GM12872 (cell line): ENCODE results near the gene OR4D9.
A peak's percentile ranks its signal among the peaks of the same experiment; 100 is the strongest.

Experiments
- TF ChIP-seq, protein P1 (sequence below): IDR thresholded peaks from 3 replicates; pipeline ENCODE4 v1.5.1; 2011; ENCODE audit warnings: low read depth, mild to moderate bottlenecking, low read length, moderate library complexity; ENCODE audit not compliant: insufficient read depth

Gene OR4D9

GRCh38 chr11:59544869-59545178 lies 33.5 kb downstream of the OR4D9 start:
- TF ChIP-seq, protein P1, sequence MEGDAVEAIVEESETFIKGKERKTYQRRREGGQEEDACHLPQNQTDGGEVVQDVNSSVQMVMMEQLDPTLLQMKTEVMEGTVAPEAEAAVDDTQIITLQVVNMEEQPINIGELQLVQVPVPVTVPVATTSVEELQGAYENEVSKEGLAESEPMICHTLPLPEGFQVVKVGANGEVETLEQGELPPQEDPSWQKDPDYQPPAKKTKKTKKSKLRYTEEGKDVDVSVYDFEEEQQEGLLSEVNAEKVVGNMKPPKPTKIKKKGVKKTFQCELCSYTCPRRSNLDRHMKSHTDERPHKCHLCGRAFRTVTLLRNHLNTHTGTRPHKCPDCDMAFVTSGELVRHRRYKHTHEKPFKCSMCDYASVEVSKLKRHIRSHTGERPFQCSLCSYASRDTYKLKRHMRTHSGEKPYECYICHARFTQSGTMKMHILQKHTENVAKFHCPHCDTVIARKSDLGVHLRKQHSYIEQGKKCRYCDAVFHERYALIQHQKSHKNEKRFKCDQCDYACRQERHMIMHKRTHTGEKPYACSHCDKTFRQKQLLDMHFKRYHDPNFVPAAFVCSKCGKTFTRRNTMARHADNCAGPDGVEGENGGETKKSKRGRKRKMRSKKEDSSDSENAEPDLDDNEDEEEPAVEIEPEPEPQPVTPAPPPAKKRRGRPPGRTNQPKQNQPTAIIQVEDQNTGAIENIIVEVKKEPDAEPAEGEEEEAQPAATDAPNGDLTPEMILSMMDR, result no peak

GRCh38 chr11:59545179-59546020 lies 34.1 kb downstream of the OR4D9 start:
- TF ChIP-seq, protein P1, result no peak

DNA sequence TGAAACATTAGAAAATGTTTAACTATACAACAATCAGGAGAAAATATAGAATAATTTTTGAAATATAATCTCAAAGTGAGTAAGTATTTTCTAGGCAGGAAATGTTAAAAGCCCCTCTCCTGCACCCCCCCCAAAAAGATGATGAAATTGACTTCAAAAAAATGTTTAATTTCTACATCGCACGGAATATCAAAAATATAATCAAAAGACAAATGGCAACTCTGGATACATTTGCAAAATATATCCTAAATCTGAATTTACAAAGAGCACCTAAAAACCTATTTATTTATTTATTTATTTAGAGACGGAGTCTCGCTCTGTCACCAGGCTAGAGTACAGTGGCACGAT lies 36.9 kb downstream of the OR4D9 start:
- TF ChIP-seq, protein P1, result no peak

DNA sequence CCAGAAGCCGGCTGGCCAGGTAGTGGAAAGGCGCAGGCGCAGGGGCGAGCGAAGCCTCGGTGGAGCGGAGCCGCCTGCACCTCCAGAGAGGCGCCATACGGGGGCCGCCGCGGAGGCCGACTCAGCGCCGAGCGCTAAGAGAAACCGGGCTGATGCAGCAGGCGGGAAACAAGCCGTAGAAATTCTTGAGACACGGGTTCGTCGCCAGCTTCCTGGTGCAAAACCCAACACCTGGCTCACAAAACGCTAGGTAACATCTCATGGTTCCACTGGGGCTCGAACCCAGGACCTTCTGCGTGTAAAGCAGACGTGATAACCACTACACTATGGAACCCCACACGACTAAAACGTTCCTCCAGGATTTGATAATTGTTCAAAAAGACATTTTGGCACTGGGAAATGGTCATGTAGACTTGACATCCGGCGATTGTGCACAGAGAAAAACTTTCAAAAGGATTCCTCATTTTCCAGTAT lies 39.1 kb downstream of the OR4D9 start:
- TF ChIP-seq, protein P1, result peak; percentile 63

- TF ChIP-seq, protein P1, result no peak
Observed at GRCh38 chr11:59550842-59551658, 39.7 kb downstream of the OR4D9 start.

DNA sequence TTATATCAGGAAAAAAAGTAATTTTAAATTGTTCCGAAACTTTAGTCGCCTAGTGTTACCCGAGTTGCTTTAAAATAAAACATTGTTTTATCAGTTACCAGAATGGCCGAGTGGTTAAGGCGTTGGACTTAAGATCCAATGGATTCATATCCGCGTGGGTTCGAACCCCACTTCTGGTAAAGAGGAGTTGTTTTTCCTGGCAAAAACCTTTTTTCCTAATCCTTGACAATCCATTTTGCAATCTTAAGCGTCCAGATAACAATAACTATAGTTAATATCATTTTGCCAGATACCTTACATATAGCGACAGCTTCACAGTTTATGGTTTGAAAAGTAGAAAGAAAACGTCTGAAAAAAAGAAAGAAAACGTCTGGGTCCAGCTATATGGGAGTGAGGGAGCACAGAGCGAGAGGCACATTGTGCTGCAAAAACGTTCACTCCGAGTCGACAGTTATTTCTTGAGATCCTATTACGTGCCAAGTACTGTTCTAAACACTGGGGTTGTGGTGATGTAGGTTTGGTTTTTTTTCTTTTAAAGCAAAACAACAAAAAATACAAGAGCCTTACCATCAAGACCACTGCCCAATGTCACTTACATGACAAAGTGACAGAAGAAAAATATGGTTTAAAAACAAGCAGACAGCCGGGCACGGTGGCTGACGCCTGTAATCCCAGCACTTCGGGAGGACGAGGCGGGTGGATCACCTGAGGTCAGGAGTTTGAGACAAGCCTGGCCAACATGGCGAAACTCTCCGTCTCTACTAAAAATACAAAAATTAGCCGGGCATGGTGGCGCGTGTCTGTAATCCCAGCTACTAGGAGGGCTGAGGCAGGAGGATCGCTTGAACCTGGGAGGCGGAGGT lies 40.6 kb downstream of the OR4D9 start:
- TF ChIP-seq, protein P1, result no peak

GRCh38 chr11:59552844-59553243 lies 41.5 kb downstream of the OR4D9 start:
- TF ChIP-seq, protein P1, result no peak
